Hematopoietic multipotent progenitor cell treated with erythropoietin and hydrocortisone succinate and interleukin-3 and kit ligand, for 15 days (in vitro differentiated cells): ENCODE measurements around the gene NMRAL1.

Experiments
- DNase-seq: peaks from one replicate; pipeline ENCODE4 v3.0.0-alpha.2; 2015; ENCODE audit warnings: low spot score

Gene NMRAL1

GRCh38 chr16:4465977-4466779 is 8.2 kb downstream of the NMRAL1 start:
- no peak for DNase-seq

- DNase-seq = no peak
Measured at GRCh38 chr16:4463522-4464163, 10.8 kb downstream of the NMRAL1 start.

GRCh38 chr16:4461250-4462085 is 13.0 kb downstream of the NMRAL1 start:
- DNase-seq = no peak

- no peak for DNase-seq
Measured at GRCh38 chr16:4460936-4461249, 13.5 kb downstream of the NMRAL1 start.

- DNase-seq = no peak
Measured at GRCh38 chr16:4455951-4456350, 18.5 kb downstream of the NMRAL1 start.

- DNase-seq = no peak
Measured at GRCh38 chr16:4455081-4455480, 19.3 kb downstream of the NMRAL1 start.

- DNase-seq = no peak
Measured at GRCh38 chr16:4454623-4455022, 19.8 kb downstream of the NMRAL1 start.

GRCh38 chr16:4452674-4453073 is 21.8 kb downstream of the NMRAL1 start:
- no peak for DNase-seq

- no peak for DNase-seq
Measured at GRCh38 chr16:4450931-4451519, 23.4 kb downstream of the NMRAL1 start.

GRCh38 chr16:4450430-4450829 is 24.0 kb downstream of the NMRAL1 start:
- no peak for DNase-seq

GRCh38 chr16:4443986-4444385 is 30.4 kb downstream of the NMRAL1 start:
- no peak for DNase-seq

- DNase-seq = no peak
Measured at GRCh38 chr16:4443271-4443670, 31.2 kb downstream of the NMRAL1 start.

- no peak for DNase-seq
Measured at GRCh38 chr16:4442371-4442770, 32.1 kb downstream of the NMRAL1 start.

GRCh38 chr16:4437366-4437765 is 37.1 kb downstream of the NMRAL1 start:
- DNase-seq = no peak

- DNase-seq = no peak
Measured at GRCh38 chr16:4435337-4436067, 38.9 kb downstream of the NMRAL1 start.

GRCh38 chr16:4433914-4434787 is 40.3 kb downstream of the NMRAL1 start:
- DNase-seq = peak; percentile 9

GRCh38 chr16:4433228-4433627 is 41.2 kb downstream of the NMRAL1 start:
- no peak for DNase-seq

GRCh38 chr16:4431023-4431422 is 43.4 kb downstream of the NMRAL1 start:
- no peak for DNase-seq

- DNase-seq = no peak
Measured at GRCh38 chr16:4428500-4428899, 45.9 kb downstream of the NMRAL1 start.

- no peak for DNase-seq
Measured at GRCh38 chr16:4426722-4427372, 47.6 kb downstream of the NMRAL1 start.
